NCI-H2171 (cell line): ENCODE measurements around the gene AGBL4.
A peak's percentile ranks its signal among the peaks of the same experiment; 100 is the strongest.

ENCODE experiments used
- DNase-seq: peaks from one replicate; lab custom pipeline; 2025; lab: John Stamatoyannopoulos, UW

AGBL4 gene

DNA sequence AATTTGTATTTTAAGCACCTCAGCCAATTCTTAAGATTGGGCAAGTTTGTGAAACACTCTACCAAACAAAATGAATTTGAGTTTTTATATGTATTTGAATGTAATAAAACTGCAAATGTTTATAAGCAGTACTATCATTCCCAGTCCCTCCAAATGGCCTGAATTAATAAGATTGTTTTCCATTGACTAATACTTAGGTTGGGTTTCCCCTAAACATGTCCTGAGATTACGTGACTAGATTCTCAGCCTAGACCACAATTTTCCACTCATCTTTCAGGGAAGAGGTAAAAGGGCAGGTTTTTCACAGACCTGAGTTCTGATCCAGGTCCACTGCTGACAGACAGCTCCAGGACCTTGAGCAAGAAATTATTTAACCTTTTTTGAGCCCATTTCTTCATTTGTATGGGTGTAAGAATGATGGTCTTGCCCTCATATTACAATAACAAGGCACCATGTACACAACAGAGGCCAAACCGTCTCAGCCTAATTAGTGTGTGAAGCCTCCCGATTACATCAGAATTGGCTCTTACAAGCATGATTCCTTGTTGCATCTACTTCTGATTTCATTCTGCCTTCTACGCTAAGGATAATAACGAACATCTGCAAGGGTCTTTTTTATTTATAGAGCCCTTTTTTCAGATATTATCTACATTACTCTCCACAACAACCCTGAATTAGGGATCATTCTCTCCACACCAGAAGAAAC lies 1298.3 kb downstream of the AGBL4 start:
- DNase-seq: no peak

DNA sequence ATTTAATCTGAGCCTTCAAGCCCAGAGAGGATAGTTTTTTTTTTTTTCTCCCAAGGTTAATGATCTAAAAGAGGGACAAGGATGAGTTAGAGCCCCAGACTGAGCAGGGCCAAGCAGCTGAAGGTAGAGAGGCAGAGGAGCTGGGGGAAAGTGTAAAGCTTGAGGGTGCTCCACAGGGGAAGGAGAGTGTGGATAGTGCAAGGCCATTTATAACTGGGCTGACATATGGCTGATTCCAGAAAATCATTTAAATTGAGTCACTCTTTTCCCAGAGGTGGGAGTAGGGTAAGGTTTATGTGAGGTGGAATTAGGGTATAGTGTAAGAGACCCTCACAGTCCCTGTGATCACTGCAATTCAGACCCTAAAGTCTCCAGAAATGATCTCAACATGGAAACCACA lies 1302.8 kb downstream of the AGBL4 start:
- DNase-seq: no peak

GRCh38 chr1:48718705-48719104 lies 1305.0 kb downstream of the AGBL4 start:
- DNase-seq: no peak

- no peak for DNase-seq
These were observed 1305.6 kb downstream of the AGBL4 start for GRCh38 chr1:48718116-48718630.

GRCh38 chr1:48717082-48717481 lies 1306.7 kb downstream of the AGBL4 start:
- DNase-seq: no peak

GRCh38 chr1:48715921-48716320 lies 1307.8 kb downstream of the AGBL4 start:
- DNase-seq: no peak

DNA sequence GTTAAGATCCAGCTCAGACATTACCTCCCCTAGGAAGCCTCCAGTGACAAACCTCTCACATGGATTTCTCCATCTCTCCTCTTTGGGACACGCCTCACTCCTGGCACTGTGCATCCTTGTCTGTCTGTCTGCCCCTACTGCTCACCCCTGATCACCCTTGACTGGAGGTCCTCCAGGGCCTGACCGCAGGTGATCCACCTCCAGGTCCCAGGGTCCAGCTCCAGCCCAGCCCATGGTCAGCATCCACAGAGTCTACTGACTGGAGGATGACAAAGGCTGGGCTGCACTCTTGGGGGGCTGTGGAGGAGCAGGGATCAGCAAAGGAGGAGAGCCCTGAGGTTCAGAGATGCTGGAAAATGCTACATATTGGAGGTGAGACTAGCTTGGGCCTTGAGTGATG lies 1312.8 kb downstream of the AGBL4 start:
- no peak for DNase-seq

GRCh38 chr1:48710318-48710717 lies 1313.4 kb downstream of the AGBL4 start:
- DNase-seq: no peak

- DNase-seq: no peak
These were observed 1319.0 kb downstream of the AGBL4 start for GRCh38 chr1:48704736-48705135.

GRCh38 chr1:48701445-48701844 lies 1322.3 kb downstream of the AGBL4 start:
- no peak for DNase-seq

DNA sequence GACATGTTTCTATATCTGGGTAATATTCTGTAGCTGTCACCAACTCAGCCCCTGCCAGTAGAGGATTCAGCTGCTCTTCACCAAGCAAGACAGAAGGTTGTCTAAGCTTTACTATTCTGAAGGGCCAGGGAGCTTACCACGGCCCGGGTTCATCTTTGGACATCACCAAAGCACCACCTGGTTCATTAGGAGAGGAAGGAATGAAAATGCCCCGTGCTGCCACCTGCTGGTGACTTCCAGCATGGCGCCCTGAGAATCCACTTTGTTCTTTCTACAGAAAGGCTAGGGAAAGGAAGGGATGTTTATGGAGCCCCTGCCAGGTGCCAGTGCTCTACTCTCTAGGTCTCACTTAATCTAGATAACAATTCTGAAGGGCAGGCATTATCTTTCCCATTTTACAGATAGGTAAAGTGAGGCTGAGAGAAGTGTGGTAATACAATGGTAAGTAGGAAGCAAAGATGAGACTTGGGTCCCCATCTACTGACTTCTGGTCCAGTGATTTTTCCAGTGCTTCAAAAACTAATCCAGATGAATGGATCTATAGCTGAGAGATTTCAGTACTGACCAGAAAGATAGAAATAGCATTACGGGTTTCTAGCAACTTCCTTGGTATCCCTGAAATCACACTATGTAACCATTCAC lies 1326.6 kb downstream of the AGBL4 start:
- DNase-seq: peak; percentile 30

DNA sequence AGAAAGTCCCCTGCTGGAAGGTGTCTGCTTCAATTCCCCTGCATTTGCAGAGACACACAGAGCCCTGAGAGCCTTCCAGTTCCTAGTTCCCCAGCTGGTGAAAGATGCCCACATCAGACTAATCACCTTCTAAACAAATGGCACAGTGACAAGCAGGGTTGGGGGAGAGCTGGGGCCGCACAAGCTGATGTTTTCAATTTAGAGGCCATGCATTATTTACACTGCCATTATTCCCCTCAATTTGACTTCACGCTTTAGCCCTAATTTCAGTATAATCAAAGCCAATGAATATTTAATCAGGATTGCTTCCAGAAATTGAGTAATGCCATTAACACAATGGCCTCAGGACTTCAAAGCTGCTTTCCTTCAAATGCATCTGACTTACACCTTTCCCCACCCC lies 1328.6 kb downstream of the AGBL4 start:
- no peak for DNase-seq

- DNase-seq: no peak
These were observed 1330.0 kb downstream of the AGBL4 start for GRCh38 chr1:48693674-48694320.

DNA sequence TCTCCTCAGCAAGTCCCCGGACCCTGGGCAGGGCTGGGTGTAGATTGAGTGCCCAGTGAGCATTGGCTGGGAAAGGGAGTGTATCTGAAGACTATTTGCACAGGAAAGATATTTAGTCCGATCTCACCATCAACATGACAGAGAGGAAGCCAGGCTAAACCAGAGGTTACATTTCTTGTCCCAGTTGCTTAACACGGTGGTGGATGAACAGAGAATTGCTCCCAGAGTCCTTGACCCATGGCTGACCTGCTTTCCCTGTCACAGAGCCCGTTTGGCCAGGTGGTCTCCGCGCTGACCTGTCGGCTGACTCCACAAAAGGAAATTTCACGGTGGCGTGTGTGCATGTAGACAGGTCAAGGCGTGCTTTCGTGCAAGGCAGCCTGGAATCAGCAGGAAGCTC lies 1330.6 kb downstream of the AGBL4 start:
- no peak for DNase-seq

- DNase-seq: no peak
These were observed 1331.5 kb downstream of the AGBL4 start for GRCh38 chr1:48692235-48692634.

GRCh38 chr1:48691429-48692001 lies 1332.2 kb downstream of the AGBL4 start:
- DNase-seq: no peak

GRCh38 chr1:48688102-48688760 lies 1335.5 kb downstream of the AGBL4 start:
- no peak for DNase-seq

DNA sequence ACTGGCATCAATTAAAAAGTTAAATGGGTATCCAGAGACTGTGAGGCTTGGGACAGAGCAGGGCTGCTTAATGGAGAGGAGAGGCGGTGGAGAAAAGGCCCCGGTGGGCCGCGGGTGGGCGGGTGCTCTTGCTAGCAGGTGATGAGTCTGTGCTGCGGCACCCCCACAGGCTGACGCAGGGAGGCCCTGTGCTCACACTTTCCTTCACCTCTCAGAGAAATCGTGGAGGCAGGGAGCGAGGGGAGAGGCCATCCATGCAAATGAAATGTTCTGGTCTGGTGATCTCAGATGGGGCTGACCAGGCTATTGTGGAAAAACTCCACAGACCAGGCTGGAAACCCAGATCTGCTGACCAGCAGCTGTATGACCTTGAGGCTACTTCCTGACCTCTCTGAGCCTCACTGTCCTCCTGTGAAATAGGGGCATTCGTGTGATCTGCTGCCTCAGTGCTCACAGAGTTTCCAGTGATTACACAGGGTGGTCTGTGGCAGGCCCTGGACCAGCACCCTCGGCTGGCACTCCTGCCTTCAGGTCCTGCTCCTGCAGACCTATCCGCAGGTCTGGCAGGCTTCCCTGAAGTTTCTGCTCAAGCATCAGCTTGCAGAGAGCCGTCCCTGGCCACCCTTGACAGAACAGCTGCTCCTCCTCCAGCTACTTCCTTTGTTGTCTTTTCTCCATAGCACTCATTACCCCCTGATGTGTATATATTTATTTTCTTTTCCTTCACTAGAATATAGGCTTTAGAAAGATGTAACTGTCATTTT lies 1336.3 kb downstream of the AGBL4 start:
- no peak for DNase-seq

DNA sequence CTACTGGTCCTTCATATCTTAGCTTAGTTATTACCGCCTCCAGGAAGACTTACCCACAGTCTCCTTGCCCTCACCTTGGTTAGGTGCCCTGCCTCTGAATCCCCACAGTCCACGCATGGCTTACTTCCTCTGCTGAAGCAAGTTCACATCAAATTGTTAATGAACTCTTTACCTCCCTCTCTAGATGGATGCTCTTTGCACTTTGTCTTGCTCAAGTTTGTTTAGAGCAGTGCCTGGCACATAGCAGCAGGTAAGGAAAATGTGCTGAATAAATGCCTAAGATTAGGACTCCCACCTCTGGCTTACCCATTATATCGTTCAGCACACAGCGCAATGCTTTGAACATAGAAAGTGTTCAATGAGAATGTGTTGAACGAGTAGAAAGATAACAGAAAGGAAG lies 1337.6 kb downstream of the AGBL4 start:
- no peak for DNase-seq

- DNase-seq: no peak
These were observed 1339.4 kb downstream of the AGBL4 start for GRCh38 chr1:48684381-48684780.

- DNase-seq: no peak
These were observed 1339.9 kb downstream of the AGBL4 start for GRCh38 chr1:48683839-48684238.
